Measurements from ENCODE around the gene GPR68. TPM values are rescaled to one million over a fixed set of nuclear protein-coding genes. Genes with fewer than 3 reads are reported as not detected.
"Not testable (repeated sequence)": the region's sequence is repeated elsewhere in the genome, so short reads cannot be mapped to it uniquely, and the experiment has no call there.

The GPR68 gene
- total and polyA plus RNA-seq, 4 donors, result 2.0 to 6.4 (median 4.3) TPM

DNA sequence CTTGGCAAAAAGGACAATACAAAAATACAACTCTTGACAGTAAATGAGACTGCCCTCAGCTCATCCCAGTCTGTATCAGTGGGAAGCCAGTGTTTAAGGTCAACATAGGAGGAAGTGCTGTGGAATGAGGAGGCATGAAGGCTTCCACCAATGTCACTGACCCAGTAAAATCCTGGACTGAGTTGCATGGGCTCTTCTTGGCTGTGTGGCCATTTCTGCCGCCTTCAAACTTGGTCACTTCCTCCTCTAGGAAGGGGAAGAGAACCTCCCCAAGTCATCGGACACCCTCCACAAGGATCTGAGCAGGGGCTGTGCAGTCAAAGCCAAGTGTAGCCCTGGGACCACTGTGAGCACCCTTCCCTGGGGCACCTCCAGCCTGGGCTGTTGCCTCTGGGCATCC is 11.9 kb downstream of the GPR68 start:
- H3K27me3 ChIP-seq (ENCODE audit: control insufficient read depth, insufficient read depth, low read length), result no peaks in the 10 kb centered on the region
- 96% methylated on average over 2 of the region's 2 CpGs for WGBS (ENCODE audit: insufficient coverage)
- no peaks in the 10 kb centered on the region for H3K9me3 ChIP-seq (ENCODE audit: control insufficient read depth, insufficient read depth, low read length)
- H3K4me3 ChIP-seq (ENCODE audit: low read depth, low read length), result no peak overlapping the region
- no peak overlapping the region for H3K27ac ChIP-seq (ENCODE audit: low read depth, low read length)
- H3K36me3 ChIP-seq (ENCODE audit: control insufficient read depth, insufficient read depth, low read length), result peaks cover 27% of the 10 kb centered on the region
- no peak for DNase-seq (ENCODE audit: low read depth in 4 of 6, low spot score in 6 of 6)
- no peaks in the 10 kb centered on the region for H3K4me1 ChIP-seq (ENCODE audit: control insufficient read depth, insufficient read depth, low read length)

DNA sequence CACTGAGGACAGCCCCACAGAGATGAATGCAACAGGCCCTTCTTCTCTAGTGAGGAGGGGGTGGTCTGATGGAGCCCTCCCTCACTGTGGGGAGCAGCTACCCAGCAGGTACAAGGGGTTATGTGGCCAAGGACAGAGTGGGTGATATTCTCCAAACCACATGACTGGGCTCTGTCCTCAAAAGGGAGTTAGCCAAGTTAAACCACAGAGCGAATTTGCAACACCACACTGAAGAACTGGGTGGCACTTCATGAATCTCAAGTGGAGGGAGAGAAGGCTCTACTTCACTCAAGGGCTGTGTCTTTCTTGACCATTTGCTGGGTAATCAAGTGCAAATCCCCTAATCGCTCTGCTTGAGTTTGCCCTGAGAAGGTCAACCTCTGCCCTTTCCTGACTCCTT is 12.5 kb downstream of the GPR68 start:
- H3K27me3 ChIP-seq (ENCODE audit: control insufficient read depth, insufficient read depth, low read length), result no peaks in the 10 kb centered on the region
- WGBS (ENCODE audit: insufficient coverage), result 93% methylated on average over 2 of the region's 2 CpGs
- H3K9me3 ChIP-seq (ENCODE audit: control insufficient read depth, insufficient read depth, low read length), result no peaks in the 10 kb centered on the region
- H3K4me3 ChIP-seq (ENCODE audit: low read depth, low read length), result no peak overlapping the region
- no peak overlapping the region for H3K27ac ChIP-seq (ENCODE audit: low read depth, low read length)
- H3K4me1 ChIP-seq (ENCODE audit: control insufficient read depth, insufficient read depth, low read length), result no peaks in the 10 kb centered on the region
- peaks cover 27% of the 10 kb centered on the region for H3K36me3 ChIP-seq (ENCODE audit: control insufficient read depth, insufficient read depth, low read length)
- no peak for DNase-seq (ENCODE audit: low read depth in 4 of 6, low spot score in 6 of 6)

DNA sequence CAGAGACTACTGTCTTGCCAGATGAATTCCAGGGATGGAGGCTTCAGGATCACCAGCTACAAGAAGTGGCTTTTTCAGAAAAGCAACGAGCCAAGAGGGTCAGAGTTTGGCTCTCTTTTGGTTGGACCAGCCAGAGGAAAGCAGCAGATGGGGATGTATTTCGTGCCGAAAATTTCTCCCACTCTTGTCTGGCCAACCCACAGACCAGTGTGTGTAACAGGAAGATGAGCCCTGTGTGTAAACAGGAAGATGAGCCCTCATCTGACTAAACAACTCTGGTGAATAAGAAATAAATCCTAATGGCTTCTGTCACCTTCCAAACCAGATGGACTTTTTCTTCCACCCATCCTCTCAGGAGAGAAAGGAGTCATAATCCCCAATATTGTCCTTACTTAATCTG is 13.1 kb downstream of the GPR68 start:
- Histone ChIP-seq H3K4me1 (ENCODE audit: control insufficient read depth, insufficient read depth, low read length) (no peaks in the 10 kb centered on the region), H3K4me3 (ENCODE audit: low read depth, low read length) (no peak overlapping the region), H3K27ac (ENCODE audit: low read depth, low read length) (no peak overlapping the region), H3K9me3 (ENCODE audit: control insufficient read depth, insufficient read depth, low read length) (no peaks in the 10 kb centered on the region), H3K27me3 (ENCODE audit: control insufficient read depth, insufficient read depth, low read length) (no peaks in the 10 kb centered on the region), H3K36me3 (ENCODE audit: control insufficient read depth, insufficient read depth, low read length) (peaks cover 27% of the 10 kb centered on the region)
- DNase-seq (ENCODE audit: low read depth in 4 of 6, low spot score in 6 of 6), result no peak
- no CpG with 5 or more reads among the region's 3 CpGs for WGBS (ENCODE audit: insufficient coverage)

- no peak overlapping the region for H3K27ac ChIP-seq (ENCODE audit: low read depth, low read length)
- WGBS (ENCODE audit: insufficient coverage), result 93% methylated on average over 3 of the region's 4 CpGs
Measured at GRCh38 chr14:91230397-91231035, 14.0 kb downstream of the GPR68 start.

GRCh38 chr14:91229743-91230200 is 14.7 kb downstream of the GPR68 start:
- WGBS (ENCODE audit: insufficient coverage), result 97% methylated on average over 3 of the region's 6 CpGs
- Histone ChIP-seq H3K27ac (ENCODE audit: low read depth, low read length) (no peak overlapping the region), H3K4me3 (ENCODE audit: low read depth, low read length) (no peak overlapping the region), H3K36me3 (ENCODE audit: control insufficient read depth, insufficient read depth, low read length) (peaks cover 27% of the 10 kb centered on the region), H3K27me3 (ENCODE audit: control insufficient read depth, insufficient read depth, low read length) (no peaks in the 10 kb centered on the region), H3K4me1 (ENCODE audit: control insufficient read depth, insufficient read depth, low read length) (no peaks in the 10 kb centered on the region), H3K9me3 (ENCODE audit: control insufficient read depth, insufficient read depth, low read length) (no peaks in the 10 kb centered on the region)
- DNase-seq (ENCODE audit: low read depth in 4 of 6, low spot score in 6 of 6), result no peak

More at GRCh38 chr14:91230397-91231035, 14.0 kb downstream of the GPR68 start:
- H3K4me1 ChIP-seq (ENCODE audit: control insufficient read depth, insufficient read depth, low read length), result no peaks in the 10 kb centered on the region
- DNase-seq (ENCODE audit: low read depth in 4 of 6, low spot score in 6 of 6), result peak in 1 of 6 donors; percentile 37
- H3K27me3 ChIP-seq (ENCODE audit: control insufficient read depth, insufficient read depth, low read length), result no peaks in the 10 kb centered on the region
- no peaks in the 10 kb centered on the region for H3K9me3 ChIP-seq (ENCODE audit: control insufficient read depth, insufficient read depth, low read length)
- H3K36me3 ChIP-seq (ENCODE audit: control insufficient read depth, insufficient read depth, low read length), result peaks cover 27% of the 10 kb centered on the region
- H3K4me3 ChIP-seq (ENCODE audit: low read depth, low read length), result no peak overlapping the region

DNA sequence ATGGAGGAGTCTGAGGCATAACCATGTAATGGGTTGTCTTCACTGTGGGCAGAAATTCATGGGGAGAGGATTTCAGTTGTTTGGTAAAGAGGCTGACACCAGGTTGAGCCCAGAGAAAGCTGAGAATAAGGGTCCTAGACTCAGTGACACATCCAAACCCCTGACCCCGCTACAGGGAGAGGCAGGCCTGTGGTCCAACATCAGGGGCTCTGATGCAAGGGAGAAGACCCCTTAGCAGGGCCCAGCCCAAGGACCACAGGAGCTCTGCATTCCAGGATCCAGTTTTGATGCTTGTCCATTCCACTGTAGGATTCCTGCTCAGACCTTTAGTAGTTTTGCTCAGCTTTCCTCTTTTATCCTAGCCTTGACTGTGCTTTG is 15.5 kb downstream of the GPR68 start:
- WGBS (ENCODE audit: insufficient coverage), result 100% methylated on average over 1 of the region's 1 CpG
- H3K4me1 ChIP-seq (ENCODE audit: control insufficient read depth, insufficient read depth, low read length), result no peaks in the 10 kb centered on the region
- DNase-seq (ENCODE audit: low read depth in 4 of 6, low spot score in 6 of 6), result no peak
- no peaks in the 10 kb centered on the region for H3K9me3 ChIP-seq (ENCODE audit: control insufficient read depth, insufficient read depth, low read length)
- no peak overlapping the region for H3K4me3 ChIP-seq (ENCODE audit: low read depth, low read length)
- no peak overlapping the region for H3K27ac ChIP-seq (ENCODE audit: low read depth, low read length)
- H3K27me3 ChIP-seq (ENCODE audit: control insufficient read depth, insufficient read depth, low read length), result no peaks in the 10 kb centered on the region
- peaks cover 23% of the 10 kb centered on the region for H3K36me3 ChIP-seq (ENCODE audit: control insufficient read depth, insufficient read depth, low read length)

DNA sequence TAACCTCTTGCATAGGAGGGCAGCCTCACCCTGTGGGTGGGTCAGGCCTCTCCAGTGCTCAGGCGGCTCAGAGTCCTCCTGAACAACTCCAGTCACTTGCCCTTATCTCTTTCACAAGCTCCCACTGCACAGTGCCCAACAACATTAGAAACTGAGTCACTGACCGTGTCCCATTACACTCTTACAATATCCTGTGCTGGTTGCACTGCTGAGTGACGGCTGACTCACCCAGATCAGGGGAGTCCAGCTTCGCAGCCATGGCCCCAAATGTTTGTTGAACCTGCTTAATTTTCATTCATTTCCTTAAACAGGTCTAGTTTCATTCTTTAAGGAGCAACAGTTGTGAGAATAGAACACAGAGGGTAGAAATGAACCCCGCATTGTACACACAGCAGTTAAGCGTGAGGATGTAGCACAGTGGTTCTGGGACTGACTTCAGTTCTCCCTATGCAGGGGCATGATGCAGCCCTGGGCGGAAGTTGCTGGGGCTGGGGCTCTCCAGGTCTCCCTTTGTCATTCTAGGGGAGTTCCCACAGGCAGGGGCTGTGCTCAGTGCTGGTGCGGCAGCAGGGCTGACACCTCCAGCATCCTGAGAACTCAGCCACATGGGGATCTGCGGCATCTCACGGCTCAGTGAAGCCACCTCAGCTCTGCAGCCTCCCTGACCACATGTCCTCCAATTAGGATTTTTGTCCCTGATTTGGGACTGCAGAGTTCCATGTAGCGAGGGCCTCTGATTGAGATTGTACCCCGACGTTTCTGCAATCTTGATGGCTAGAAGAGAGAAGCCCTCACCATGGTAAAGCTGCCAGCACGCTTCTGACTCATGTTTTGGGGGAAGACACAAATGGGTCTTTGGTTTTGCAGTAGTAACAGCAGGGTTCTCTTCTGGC is 16.1 kb downstream of the GPR68 start:
- 81% methylated on average over 13 of the region's 14 CpGs for WGBS (ENCODE audit: insufficient coverage)
- Histone ChIP-seq H3K4me1 (ENCODE audit: control insufficient read depth, insufficient read depth, low read length) (no peaks in the 10 kb centered on the region), H3K27me3 (ENCODE audit: control insufficient read depth, insufficient read depth, low read length) (no peaks in the 10 kb centered on the region), H3K27ac (ENCODE audit: low read depth, low read length) (no peak overlapping the region), H3K4me3 (ENCODE audit: low read depth, low read length) (no peak overlapping the region), H3K36me3 (ENCODE audit: control insufficient read depth, insufficient read depth, low read length) (peaks cover 17% of the 10 kb centered on the region), H3K9me3 (ENCODE audit: control insufficient read depth, insufficient read depth, low read length) (no peaks in the 10 kb centered on the region)
- no peak for DNase-seq (ENCODE audit: low read depth in 4 of 6, low spot score in 6 of 6)

- Histone ChIP-seq H3K27ac (ENCODE audit: low read depth, low read length) (no peak overlapping the region), H3K4me3 (ENCODE audit: low read depth, low read length) (no peak overlapping the region), H3K4me1 (ENCODE audit: control insufficient read depth, insufficient read depth, low read length) (no peaks in the 10 kb centered on the region), H3K9me3 (ENCODE audit: control insufficient read depth, insufficient read depth, low read length) (no peaks in the 10 kb centered on the region), H3K27me3 (ENCODE audit: control insufficient read depth, insufficient read depth, low read length) (no peaks in the 10 kb centered on the region), H3K36me3 (ENCODE audit: control insufficient read depth, insufficient read depth, low read length) (peaks cover 14% of the 10 kb centered on the region)
- 86% methylated on average over 7 of the region's 7 CpGs for WGBS (ENCODE audit: insufficient coverage)
- DNase-seq (ENCODE audit: low read depth in 4 of 6, low spot score in 6 of 6), result no peak
Measured at GRCh38 chr14:91227183-91227628, 17.3 kb downstream of the GPR68 start.

DNA sequence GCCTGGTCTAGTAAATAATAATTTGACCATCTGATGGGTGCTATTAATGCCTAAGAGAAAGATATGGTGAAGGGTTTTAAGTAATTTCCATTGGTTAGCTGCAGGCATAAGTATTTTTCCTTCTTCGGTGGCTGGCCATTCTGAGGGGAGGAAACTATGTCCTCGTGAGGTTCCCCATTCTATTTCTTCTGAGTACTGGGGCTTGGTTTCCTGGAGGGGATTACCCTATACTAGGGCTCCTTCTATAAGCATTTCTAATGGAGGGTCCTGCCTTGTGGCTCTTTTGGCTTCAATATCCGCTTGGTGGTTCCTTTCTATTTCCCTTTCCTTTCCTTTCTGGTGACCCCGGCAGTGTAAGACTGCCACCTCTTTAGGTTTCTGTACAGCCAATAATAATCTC is 18.1 kb downstream of the GPR68 start:
- not testable (repeated sequence) for H3K27ac ChIP-seq (ENCODE audit: low read depth, low read length); DNase-seq (ENCODE audit: low read depth in 4 of 6, low spot score in 6 of 6); H3K27me3 ChIP-seq (ENCODE audit: control insufficient read depth, insufficient read depth, low read length); H3K4me1 ChIP-seq (ENCODE audit: control insufficient read depth, insufficient read depth, low read length); H3K9me3 ChIP-seq (ENCODE audit: control insufficient read depth, insufficient read depth, low read length); H3K4me3 ChIP-seq (ENCODE audit: low read depth, low read length)
- H3K36me3 ChIP-seq (ENCODE audit: control insufficient read depth, insufficient read depth, low read length), result peaks cover 20% of the 10 kb centered on the region
- WGBS (ENCODE audit: insufficient coverage), result no CpG with 5 or more reads among the region's 4 CpGs

Measured in spinal cord (tissue), 10 donors.